ENCODE results near the gene MED25. TPM values are rescaled to one million over a fixed set of nuclear protein-coding genes. Genes with fewer than 3 reads are reported as not detected.

MED25 gene
- total RNA-seq, 1 experiment from 2014 or later = 81.2 TPM

DNA sequence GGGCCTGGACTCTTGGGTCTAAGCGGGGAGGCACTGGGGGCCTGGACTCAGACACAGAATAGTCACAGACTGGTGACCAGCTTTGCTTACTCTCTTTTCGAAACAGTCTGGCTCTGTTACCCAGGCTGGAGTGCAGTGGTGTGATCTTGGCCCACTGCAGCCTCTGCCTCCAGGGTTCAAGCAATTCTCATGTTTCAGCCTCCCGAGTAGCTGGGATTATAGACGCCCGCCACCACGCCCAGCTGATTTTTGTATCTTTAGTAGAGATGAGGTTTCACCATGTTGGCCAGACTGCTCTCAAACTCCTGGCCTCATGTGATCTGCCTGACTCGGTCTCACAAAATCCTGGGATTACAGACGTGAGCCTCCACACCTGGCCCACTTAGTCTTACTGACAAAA lies 11.1 kb downstream of the MED25 start (continued):
- TF ChIP-seq, protein P1, sequence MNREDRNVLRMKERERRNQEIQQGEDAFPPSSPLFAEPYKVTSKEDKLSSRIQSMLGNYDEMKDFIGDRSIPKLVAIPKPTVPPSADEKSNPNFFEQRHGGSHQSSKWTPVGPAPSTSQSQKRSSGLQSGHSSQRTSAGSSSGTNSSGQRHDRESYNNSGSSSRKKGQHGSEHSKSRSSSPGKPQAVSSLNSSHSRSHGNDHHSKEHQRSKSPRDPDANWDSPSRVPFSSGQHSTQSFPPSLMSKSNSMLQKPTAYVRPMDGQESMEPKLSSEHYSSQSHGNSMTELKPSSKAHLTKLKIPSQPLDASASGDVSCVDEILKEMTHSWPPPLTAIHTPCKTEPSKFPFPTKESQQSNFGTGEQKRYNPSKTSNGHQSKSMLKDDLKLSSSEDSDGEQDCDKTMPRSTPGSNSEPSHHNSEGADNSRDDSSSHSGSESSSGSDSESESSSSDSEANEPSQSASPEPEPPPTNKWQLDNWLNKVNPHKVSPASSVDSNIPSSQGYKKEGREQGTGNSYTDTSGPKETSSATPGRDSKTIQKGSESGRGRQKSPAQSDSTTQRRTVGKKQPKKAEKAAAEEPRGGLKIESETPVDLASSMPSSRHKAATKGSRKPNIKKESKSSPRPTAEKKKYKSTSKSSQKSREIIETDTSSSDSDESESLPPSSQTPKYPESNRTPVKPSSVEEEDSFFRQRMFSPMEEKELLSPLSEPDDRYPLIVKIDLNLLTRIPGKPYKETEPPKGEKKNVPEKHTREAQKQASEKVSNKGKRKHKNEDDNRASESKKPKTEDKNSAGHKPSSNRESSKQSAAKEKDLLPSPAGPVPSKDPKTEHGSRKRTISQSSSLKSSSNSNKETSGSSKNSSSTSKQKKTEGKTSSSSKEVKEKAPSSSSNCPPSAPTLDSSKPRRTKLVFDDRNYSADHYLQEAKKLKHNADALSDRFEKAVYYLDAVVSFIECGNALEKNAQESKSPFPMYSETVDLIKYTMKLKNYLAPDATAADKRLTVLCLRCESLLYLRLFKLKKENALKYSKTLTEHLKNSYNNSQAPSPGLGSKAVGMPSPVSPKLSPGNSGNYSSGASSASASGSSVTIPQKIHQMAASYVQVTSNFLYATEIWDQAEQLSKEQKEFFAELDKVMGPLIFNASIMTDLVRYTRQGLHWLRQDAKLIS (CRISPR knock-in tag; IDR thresholded peaks at IDR 0.05; ENCODE audit: borderline replicate concordance) = no peak

DNA sequence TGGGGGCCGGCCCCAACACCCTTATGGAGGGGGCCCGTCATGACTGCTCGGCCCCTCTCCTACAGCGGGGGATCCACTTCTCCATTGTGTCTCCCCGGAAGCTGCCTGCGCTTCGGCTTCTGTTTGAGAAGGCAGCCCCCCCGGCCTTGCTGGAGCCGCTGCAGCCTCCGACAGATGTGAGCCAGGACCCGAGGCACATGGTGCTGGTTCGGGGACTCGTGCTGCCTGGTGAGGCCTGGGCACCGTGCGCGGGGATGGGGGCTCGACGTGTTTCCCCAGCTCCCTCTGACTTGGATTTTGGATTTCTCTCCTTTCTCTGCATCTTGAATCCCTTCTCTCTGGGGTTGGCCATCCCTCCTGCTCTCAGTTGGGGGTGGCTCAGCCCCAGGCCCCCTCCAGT lies 11.6 kb downstream of the MED25 start:
- Mint-ChIP-seq H3K27me3 (ENCODE audit: low read depth) (no peaks in the 10 kb centered on the region), H3K36me3 (peaks cover 16% of the 10 kb centered on the region), H3K27ac (no peak overlapping the region), H3K9me3 (no peaks in the 10 kb centered on the region), H3K4me1 (no peaks in the 10 kb centered on the region), H3K4me3 (no peak overlapping the region)
- POLR2A ChIA-PET = no interaction called here
- ATAC-seq (no peak), DNase-seq (ENCODE audit: low spot score) (no peak)
- CTCF ChIA-PET = interaction anchor here (0.5 kb wide), 1 partner anchor 134 kb away, joined by 4 read pairs; no protein-coding TSS in a partner anchor
- TF ChIP-seq, protein P1 (CRISPR knock-in tag; IDR thresholded peaks at IDR 0.05; ENCODE audit: borderline replicate concordance) = no peak
- TF ChIP-seq, protein P2, sequence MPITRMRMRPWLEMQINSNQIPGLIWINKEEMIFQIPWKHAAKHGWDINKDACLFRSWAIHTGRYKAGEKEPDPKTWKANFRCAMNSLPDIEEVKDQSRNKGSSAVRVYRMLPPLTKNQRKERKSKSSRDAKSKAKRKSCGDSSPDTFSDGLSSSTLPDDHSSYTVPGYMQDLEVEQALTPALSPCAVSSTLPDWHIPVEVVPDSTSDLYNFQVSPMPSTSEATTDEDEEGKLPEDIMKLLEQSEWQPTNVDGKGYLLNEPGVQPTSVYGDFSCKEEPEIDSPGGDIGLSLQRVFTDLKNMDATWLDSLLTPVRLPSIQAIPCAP (CRISPR knock-in tag; IDR thresholded peaks at IDR 0.05) = no peak
- TF ChIP-seq, protein P3, sequence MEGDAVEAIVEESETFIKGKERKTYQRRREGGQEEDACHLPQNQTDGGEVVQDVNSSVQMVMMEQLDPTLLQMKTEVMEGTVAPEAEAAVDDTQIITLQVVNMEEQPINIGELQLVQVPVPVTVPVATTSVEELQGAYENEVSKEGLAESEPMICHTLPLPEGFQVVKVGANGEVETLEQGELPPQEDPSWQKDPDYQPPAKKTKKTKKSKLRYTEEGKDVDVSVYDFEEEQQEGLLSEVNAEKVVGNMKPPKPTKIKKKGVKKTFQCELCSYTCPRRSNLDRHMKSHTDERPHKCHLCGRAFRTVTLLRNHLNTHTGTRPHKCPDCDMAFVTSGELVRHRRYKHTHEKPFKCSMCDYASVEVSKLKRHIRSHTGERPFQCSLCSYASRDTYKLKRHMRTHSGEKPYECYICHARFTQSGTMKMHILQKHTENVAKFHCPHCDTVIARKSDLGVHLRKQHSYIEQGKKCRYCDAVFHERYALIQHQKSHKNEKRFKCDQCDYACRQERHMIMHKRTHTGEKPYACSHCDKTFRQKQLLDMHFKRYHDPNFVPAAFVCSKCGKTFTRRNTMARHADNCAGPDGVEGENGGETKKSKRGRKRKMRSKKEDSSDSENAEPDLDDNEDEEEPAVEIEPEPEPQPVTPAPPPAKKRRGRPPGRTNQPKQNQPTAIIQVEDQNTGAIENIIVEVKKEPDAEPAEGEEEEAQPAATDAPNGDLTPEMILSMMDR (IDR thresholded peaks at IDR 0.05) = no peak
- TF ChIP-seq FOXK1 (CRISPR knock-in tag; IDR thresholded peaks at IDR 0.05) = no peak
- no peak for TF ChIP-seq EMX1 (CRISPR knock-in tag; IDR thresholded peaks at IDR 0.05)
- TF ChIP-seq, protein P4, sequence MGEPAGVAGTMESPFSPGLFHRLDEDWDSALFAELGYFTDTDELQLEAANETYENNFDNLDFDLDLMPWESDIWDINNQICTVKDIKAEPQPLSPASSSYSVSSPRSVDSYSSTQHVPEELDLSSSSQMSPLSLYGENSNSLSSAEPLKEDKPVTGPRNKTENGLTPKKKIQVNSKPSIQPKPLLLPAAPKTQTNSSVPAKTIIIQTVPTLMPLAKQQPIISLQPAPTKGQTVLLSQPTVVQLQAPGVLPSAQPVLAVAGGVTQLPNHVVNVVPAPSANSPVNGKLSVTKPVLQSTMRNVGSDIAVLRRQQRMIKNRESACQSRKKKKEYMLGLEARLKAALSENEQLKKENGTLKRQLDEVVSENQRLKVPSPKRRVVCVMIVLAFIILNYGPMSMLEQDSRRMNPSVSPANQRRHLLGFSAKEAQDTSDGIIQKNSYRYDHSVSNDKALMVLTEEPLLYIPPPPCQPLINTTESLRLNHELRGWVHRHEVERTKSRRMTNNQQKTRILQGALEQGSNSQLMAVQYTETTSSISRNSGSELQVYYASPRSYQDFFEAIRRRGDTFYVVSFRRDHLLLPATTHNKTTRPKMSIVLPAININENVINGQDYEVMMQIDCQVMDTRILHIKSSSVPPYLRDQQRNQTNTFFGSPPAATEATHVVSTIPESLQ (CRISPR knock-in tag; IDR thresholded peaks at IDR 0.05) = no peak
- no peak for TF ChIP-seq JUN (CRISPR knock-in tag; IDR thresholded peaks at IDR 0.05)
- no peak for TF ChIP-seq TCF7 (CRISPR knock-in tag; IDR thresholded peaks at IDR 0.05; ENCODE audit: low read depth)
- TF ChIP-seq, protein P5, sequence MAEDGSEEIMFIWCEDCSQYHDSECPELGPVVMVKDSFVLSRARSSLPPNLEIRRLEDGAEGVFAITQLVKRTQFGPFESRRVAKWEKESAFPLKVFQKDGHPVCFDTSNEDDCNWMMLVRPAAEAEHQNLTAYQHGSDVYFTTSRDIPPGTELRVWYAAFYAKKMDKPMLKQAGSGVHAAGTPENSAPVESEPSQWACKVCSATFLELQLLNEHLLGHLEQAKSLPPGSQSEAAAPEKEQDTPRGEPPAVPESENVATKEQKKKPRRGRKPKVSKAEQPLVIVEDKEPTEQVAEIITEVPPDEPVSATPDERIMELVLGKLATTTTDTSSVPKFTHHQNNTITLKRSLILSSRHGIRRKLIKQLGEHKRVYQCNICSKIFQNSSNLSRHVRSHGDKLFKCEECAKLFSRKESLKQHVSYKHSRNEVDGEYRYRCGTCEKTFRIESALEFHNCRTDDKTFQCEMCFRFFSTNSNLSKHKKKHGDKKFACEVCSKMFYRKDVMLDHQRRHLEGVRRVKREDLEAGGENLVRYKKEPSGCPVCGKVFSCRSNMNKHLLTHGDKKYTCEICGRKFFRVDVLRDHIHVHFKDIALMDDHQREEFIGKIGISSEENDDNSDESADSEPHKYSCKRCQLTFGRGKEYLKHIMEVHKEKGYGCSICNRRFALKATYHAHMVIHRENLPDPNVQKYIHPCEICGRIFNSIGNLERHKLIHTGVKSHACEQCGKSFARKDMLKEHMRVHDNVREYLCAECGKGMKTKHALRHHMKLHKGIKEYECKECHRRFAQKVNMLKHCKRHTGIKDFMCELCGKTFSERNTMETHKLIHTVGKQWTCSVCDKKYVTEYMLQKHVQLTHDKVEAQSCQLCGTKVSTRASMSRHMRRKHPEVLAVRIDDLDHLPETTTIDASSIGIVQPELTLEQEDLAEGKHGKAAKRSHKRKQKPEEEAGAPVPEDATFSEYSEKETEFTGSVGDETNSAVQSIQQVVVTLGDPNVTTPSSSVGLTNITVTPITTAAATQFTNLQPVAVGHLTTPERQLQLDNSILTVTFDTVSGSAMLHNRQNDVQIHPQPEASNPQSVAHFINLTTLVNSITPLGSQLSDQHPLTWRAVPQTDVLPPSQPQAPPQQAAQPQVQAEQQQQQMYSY (CRISPR knock-in tag; IDR thresholded peaks at IDR 0.05) = no peak
- TF ChIP-seq ZNF423 (CRISPR knock-in tag; IDR thresholded peaks at IDR 0.05) = no peak
- TF ChIP-seq GTF2I (CRISPR knock-in tag; conservative IDR thresholded peaks at IDR 0.05) = no peak
- TF ChIP-seq, protein P6, sequence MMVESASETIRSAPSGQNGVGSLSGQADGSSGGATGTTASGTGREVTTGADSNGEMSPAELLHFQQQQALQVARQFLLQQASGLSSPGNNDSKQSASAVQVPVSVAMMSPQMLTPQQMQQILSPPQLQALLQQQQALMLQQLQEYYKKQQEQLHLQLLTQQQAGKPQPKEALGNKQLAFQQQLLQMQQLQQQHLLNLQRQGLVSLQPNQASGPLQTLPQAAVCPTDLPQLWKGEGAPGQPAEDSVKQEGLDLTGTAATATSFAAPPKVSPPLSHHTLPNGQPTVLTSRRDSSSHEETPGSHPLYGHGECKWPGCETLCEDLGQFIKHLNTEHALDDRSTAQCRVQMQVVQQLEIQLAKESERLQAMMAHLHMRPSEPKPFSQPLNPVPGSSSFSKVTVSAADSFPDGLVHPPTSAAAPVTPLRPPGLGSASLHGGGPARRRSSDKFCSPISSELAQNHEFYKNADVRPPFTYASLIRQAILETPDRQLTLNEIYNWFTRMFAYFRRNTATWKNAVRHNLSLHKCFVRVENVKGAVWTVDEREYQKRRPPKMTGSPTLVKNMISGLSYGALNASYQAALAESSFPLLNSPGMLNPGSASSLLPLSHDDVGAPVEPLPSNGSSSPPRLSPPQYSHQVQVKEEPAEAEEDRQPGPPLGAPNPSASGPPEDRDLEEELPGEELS (CRISPR knock-in tag; IDR thresholded peaks at IDR 0.05) = no peak
- no peak for TF ChIP-seq NR1H2 (CRISPR knock-in tag; IDR thresholded peaks at IDR 0.05)
- TF ChIP-seq, protein P7, sequence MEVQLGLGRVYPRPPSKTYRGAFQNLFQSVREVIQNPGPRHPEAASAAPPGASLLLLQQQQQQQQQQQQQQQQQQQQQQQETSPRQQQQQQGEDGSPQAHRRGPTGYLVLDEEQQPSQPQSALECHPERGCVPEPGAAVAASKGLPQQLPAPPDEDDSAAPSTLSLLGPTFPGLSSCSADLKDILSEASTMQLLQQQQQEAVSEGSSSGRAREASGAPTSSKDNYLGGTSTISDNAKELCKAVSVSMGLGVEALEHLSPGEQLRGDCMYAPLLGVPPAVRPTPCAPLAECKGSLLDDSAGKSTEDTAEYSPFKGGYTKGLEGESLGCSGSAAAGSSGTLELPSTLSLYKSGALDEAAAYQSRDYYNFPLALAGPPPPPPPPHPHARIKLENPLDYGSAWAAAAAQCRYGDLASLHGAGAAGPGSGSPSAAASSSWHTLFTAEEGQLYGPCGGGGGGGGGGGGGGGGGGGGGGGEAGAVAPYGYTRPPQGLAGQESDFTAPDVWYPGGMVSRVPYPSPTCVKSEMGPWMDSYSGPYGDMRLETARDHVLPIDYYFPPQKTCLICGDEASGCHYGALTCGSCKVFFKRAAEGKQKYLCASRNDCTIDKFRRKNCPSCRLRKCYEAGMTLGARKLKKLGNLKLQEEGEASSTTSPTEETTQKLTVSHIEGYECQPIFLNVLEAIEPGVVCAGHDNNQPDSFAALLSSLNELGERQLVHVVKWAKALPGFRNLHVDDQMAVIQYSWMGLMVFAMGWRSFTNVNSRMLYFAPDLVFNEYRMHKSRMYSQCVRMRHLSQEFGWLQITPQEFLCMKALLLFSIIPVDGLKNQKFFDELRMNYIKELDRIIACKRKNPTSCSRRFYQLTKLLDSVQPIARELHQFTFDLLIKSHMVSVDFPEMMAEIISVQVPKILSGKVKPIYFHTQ (CRISPR knock-in tag; IDR thresholded peaks at IDR 0.05) = no peak

All from WTC11 (cell line).